Cortex of kidney (tissue), 1 donor: ENCODE results near the gene GNAQ.

Experiments used
- DNase-seq: peaks from one replicate; lab custom pipeline; 2025; lab: John Stamatoyannopoulos, UW

The GNAQ gene

GRCh38 chr9:77944556-77945243, 86.9 kb downstream of the GNAQ start:
- DNase-seq = no peak

DNA sequence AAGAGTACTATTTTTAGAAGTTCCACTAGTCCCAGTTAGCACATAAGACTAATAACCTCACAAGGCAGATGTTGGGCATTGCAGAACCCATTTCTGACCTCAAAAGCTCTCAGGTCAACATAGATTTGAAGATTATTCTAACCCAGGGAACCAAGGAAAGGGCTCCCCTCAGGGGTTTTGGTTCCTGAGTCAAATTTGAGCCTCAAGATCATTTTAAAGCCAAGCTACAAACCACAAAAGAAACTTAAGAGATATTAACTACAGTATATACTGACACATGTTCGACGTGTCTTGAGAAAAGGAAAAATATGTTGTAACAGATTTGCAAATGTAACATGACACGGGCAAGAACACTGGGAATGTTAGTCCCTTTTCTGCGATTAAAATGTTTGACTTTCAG, 88.6 kb downstream of the GNAQ start:
- no peak for DNase-seq

- DNase-seq = no peak
These were observed 92.4 kb downstream of the GNAQ start for GRCh38 chr9:77939149-77939668.

- DNase-seq = no peak
These were observed 93.4 kb downstream of the GNAQ start for GRCh38 chr9:77938163-77938562.

DNA sequence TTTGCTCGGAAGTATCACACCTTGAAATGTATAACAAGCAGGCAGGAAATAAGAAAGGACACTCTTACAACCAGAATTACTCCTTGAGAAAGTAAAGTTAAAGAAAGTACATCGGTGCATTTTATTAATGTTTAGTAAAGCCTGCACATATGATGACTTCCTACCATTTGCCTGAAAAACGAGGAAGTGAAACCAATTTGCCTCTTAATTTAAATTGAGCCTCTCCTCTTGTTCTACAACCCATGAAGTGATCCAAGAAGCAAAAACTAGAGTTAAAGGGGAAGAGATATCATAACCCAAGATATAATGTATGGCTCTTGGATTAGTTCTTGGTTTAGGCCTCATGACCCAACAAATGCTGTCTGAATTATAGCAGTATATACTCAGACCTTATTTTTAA, 95.6 kb downstream of the GNAQ start:
- no peak for DNase-seq

DNA sequence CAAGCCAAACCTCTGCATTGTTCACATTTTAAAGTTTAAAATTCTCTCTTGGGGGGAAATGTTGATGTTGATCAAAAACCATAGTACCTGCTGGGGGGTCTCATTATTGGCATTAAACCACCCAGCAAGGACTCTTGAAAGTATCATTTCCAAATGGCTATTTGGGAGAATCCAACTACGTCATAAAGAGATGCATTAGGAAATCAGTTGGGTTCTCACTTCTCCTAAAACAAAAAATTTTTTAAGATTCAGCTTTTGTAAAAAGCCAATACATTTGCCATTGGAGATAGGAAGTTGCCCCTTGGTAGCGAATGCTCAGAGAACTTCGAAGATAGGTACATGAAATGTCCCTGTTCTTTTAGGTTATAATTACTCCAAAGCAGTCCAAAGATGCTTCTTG, 96.4 kb downstream of the GNAQ start:
- DNase-seq = no peak

DNA sequence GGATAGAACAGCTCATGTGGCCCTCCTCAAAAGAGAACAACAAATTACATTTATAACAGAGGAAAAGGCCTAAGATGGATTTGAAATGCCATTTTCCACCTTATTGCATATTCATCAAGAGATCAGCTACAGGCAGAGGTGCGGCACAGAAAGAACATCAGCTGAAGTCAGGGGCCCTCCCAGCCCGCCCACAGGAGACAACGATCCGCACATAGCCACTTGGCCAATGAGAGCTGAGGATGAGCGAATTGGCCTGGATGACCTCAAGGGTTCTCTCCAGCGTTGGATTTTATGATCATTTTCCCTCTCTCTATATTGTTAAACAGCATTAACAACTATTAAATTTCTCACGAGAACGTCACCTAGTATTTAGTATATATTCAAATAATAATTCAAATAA, 97.6 kb downstream of the GNAQ start:
- no peak for DNase-seq

GRCh38 chr9:77933019-77933418, 98.6 kb downstream of the GNAQ start:
- DNase-seq = no peak

GRCh38 chr9:77929942-77930341, 101.7 kb downstream of the GNAQ start:
- DNase-seq = no peak

DNA sequence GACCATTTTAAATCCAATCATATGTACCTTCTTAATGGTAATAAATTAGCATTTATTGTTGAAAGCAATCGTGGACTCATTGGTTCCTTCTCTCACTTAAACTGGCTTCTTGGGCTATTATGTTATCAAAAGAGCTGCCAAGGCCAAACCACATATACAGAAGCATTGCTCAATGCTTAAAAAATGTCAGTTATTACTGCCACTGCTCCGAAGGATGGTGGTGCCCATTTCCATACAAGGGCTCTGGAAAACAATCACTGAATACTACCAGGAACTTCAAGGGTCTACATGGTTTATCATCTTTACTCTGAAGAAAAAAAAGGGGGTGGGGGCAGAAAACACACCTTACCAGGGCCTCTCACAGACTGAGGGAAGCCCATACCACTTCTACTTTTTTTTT, 104.3 kb downstream of the GNAQ start:
- DNase-seq = no peak

- no peak for DNase-seq
These were observed 105.2 kb downstream of the GNAQ start for GRCh38 chr9:77926371-77926878.

GRCh38 chr9:77922591-77922990, 109.0 kb downstream of the GNAQ start:
- DNase-seq = no peak

- no peak for DNase-seq
These were observed 113.8 kb downstream of the GNAQ start for GRCh38 chr9:77917800-77918199.

DNA sequence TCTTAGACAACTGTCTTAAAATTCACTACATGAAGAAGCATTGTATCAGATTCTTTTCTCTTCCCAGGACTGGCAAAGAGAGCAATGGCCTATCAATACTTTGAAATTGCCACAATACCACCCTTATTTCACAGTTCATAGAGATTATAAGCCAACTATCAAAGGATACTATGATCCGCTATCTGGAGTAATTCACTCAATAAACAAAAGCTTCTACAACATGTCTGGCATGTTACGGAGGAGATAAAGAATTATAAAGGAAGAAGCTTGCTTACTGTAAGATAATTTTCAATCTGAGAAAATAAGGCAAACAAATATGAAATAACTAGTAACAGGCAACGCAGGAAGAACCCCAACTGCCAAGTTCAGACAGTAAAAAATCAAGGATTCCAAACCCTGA, 114.8 kb downstream of the GNAQ start:
- no peak for DNase-seq

DNA sequence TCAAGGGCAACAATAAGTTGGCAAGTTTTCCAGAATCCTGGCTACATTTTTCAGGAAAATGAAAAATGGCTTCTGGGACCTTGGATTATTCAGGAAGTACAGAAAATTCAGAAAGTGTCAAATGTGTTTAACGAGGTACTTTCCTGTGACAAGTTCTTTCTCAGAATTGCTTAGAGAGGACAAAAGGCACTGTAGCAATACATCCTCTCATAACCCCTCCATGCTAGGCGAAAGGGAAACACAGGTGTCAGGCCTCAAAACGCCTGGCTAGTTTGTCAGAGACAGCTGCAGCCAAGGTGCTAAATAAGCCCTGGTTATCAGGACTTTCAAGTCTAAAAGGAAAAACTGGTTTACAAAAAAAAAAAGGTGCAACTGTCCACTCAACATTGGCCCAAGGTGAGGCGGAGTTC, 115.2 kb downstream of the GNAQ start:
- DNase-seq = no peak

GRCh38 chr9:77915744-77916143, 115.9 kb downstream of the GNAQ start:
- no peak for DNase-seq

DNA sequence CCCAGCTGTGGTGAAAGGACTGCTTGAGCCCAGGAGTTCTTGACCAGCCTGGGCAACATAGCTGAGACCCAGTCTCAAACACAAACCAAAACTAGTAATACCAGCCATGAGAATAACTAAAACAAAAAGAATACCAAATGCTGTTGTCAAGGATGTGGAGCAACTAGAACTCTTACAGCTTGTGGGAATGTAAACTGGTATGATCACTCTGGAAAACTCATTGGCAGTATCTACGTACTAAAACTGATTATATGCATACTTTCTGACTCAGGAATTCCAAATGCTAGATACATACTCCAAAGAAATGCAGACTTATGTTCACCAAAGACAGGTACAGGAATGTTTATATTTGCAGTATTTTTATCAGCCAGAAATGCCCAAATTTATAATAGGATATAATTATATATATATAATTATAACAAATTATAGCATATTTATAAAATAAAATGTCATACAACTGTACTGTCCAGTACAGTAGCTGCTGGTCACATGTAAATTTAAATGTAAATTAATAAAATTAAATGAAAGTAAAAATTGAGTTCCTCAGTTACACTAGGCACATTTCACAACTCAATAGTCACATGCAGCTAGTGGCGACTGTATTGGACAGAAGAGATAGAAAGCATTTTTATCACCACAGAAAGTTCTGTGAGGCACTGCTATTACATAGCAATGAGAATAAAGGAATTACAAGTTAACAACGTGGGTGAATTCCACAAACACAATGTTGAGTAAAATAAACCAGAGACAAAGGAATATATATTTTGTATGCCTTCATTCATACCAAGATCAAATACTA, 118.5 kb downstream of the GNAQ start:
- no peak for DNase-seq

DNA sequence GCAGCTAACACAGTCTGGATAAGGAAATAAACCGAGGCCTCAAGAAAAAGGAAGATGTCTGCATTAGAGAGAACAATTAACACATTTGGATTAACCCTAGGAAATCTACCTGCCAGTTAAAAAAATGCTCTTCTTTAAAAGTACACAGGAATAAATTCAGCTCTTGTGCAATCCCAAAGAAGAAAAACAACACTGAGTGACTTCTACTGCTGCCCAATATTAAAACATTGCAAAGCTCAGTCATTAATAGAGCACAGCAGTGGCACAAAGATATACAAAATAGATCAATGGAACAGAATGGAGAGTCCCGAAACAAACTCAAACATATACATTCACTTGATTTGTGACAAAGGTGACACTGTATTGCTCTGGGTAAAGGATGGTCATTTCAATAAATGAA, 119.7 kb downstream of the GNAQ start:
- DNase-seq = no peak

DNA sequence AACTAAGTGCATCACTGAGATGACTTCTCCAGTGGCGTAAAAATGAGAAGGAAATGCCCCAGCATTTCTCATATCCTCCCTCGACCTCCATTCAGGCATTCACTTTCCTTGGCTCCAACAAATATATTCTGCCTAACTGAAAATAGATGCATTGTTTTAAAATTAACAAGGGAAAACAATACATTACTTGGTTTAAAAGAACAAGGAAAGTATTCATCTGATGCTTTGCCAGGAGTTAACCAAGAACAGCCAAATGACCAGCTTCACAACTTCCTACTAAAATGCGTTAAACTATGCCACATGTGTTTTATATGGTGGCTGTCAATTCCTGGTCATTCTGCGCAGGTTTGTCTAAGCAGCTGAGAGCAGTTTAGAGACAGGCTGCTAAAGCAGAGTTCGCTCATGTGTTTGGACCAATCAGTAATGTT, 121.4 kb downstream of the GNAQ start:
- DNase-seq = no peak

DNA sequence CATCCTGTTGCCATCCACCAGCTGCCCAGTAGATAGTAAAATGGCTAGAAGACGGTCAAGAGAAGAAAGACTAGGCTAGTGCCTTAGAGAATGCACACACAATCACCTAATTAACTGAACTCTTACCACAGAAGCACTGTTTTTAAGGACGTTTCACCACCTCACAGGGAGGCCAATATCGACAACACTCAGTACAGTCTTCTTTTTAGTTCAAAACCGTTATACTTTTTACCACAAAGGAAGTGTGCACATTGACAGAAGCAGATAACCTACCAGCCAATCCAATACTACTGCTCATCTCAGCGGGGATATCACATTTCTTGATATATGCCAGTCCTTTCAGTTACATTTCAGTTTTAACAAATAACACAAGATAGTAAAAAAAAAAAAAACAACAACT, 122.3 kb downstream of the GNAQ start:
- DNase-seq = no peak

DNA sequence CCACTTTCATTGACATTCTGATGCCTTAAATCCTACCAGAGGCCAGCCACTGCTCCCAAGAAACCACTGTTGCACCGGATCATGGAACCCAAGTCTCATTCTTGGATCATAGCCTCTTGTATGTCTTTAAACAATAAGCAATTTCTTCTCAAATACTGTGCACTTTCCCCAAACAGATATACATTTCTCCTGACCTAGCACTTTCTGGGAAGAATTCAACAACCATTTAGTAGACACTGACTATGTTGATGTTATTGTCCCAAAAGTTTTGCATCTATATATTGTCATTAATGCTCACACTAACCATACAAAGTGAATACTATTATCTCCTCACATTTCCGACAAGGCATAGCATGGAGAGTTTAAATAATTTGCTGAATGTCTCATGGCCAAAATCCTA, 123.3 kb downstream of the GNAQ start:
- no peak for DNase-seq

DNA sequence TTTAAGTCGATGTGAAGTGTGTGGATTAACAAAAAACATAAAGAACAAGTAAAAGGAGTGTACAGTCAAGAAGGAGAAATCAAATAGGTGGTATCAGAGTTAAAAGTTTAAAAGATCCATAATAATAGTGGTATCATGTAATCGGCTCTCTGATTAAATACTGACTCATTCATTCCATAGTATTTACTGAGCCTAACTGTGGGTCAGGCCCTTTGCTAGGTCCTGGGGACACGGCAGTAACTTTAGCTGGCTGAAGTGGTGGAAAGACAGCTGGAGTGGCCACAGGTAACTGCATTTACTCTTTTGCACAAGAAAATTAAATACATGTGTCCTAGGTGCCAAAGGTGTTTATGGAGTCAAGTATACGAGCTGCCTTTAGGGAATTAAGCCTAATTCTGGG, 124.0 kb downstream of the GNAQ start:
- DNase-seq = no peak

DNA sequence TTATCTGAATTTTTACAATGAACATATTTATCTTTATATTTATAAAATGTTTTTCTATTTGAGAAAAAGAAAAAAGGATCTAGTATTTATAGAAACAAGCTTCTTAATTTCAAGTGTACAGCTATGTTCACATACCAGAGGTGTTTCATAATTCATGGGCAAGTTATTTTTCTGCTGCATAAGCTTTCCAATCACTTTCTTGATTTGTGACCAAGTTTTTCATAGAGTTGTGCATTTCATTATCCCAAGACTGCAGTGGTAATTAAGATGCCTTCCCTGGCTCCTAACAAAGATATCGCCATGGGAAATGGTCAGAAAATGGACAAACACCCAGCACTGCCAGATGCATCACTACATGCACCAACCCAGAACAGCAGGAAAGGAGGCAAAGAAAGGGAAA, 124.6 kb downstream of the GNAQ start:
- no peak for DNase-seq
